Uterus (tissue), 2 donors: ENCODE measurements around the gene CCNL2.

Source experiments
- POLR2A ChIP-seq, 2 donors: fragments of 450-650 bp; IDR thresholded peaks; one replicate each; pipeline ENCODE4 v1.6.1; 2016; ENCODE audit warnings: antibody characterized with exemption in 2 of 2, mild to moderate bottlenecking in 1 of 2, moderate library complexity in 1 of 2
- TF ChIP-seq, protein P1 (sequence below), 4 experiments: fragments of 200-600 bp in 2 of 4; fragments of 450-650 bp in 2 of 4; sonication (generic) in 2 of 4; IDR thresholded peaks; one replicate each; pipeline ENCODE4 v1.5.1; 2016 to 2019; ENCODE audit warnings: antibody characterized with exemption in 4 of 4, mild to moderate bottlenecking in 2 of 4, moderate library complexity in 1 of 4

DNA sequence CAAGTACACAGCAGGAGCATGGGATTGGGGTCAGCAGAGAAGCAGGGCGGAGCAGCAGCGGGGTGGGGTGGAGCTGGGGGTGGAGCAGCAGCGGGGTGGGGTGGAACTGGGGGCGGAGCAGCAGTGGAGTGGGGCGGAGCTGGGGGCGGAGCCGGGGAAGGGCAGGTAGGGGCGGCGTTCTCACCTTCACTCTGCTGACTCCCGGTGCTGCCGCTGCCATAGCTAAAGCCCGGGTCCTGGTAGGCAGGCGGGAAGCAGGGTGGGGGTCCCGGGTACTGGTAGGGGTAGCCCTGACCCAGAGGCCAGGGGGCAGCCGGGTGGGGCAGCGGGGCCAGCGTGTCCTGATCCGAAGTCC, 61.4 kb downstream of the CCNL2 start:
- TF ChIP-seq, protein P1, sequence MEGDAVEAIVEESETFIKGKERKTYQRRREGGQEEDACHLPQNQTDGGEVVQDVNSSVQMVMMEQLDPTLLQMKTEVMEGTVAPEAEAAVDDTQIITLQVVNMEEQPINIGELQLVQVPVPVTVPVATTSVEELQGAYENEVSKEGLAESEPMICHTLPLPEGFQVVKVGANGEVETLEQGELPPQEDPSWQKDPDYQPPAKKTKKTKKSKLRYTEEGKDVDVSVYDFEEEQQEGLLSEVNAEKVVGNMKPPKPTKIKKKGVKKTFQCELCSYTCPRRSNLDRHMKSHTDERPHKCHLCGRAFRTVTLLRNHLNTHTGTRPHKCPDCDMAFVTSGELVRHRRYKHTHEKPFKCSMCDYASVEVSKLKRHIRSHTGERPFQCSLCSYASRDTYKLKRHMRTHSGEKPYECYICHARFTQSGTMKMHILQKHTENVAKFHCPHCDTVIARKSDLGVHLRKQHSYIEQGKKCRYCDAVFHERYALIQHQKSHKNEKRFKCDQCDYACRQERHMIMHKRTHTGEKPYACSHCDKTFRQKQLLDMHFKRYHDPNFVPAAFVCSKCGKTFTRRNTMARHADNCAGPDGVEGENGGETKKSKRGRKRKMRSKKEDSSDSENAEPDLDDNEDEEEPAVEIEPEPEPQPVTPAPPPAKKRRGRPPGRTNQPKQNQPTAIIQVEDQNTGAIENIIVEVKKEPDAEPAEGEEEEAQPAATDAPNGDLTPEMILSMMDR (IDR thresholded peaks at IDR 0.05), result no peak
- no peak for TF ChIP-seq POLR2A (IDR thresholded peaks at IDR 0.05)
